Suprapubic skin (tissue), 4 donors: Measurements from ENCODE around the gene PAOX.
"Not testable (repeated sequence)": the region's sequence is repeated elsewhere in the genome, so short reads cannot be mapped to it uniquely, and the experiment has no call there.

ENCODE experiments used
- CTCF ChIP-seq, 2 donors: fragments of 200-600 bp in 1 of 2; fragments of 450-650 bp in 1 of 2; sonication (generic) in 1 of 2; IDR thresholded peaks; one replicate each; pipeline ENCODE4 v1.5.1; 2016 to 2019; ENCODE audit warnings: antibody characterized with exemption in 2 of 2, mild to moderate bottlenecking in 1 of 2, moderate library complexity in 1 of 2
- POLR2A ChIP-seq, 2 donors: fragments of 450-650 bp; IDR thresholded peaks; one replicate each; pipeline ENCODE4 v1.6.1; 2017; ENCODE audit warnings: antibody characterized with exemption in 2 of 2, mild to moderate bottlenecking in 2 of 2, moderate library complexity in 2 of 2
- POLR2AphosphoS5 ChIP-seq, 3 donors: sonication (generic); formaldehyde crosslinking; IDR thresholded peaks; one replicate each; pipeline ENCODE4 v1.6.1; 2017; ENCODE audit warnings: antibody characterized with exemption in 3 of 3

- TF ChIP-seq CTCF, POLR2A, POLR2AphosphoS5 (IDR thresholded peaks at IDR 0.05): not testable (repeated sequence)
These were observed 50.5 kb downstream of the PAOX start for GRCh38 chr10:133429571-133429970.
